ENCODE results near the gene ZNF93. TPM values are rescaled to one million over a fixed set of nuclear protein-coding genes. Genes with fewer than 3 reads are reported as not detected.
"Not testable (repeated sequence)": the region's sequence is repeated elsewhere in the genome, so short reads cannot be mapped to it uniquely, and the experiment has no call there.

The ZNF93 gene
- total RNA-seq, 1 experiment from 2014 or later: 0.05 TPM

DNA sequence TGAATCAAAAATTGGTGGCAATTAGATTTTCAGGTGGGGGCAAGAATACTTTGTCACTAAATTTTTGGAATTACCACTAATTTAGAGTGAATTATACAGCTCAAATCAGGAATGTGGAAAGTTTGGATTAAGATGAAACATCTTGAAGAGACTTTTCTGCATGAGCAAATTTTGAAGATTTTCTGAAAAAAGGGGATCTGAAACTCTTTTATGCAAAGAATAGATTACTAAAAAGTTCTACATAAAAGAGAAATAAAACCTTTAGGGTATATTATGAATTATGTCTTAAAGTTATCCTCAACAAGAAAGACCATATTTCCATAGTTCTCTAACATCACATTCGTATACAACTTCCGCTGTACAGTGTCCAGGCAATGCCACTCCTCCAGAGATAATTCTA lies 36.7 kb downstream of the ZNF93 start:
- DNase-seq (ENCODE audit: low read depth): no peak

DNA sequence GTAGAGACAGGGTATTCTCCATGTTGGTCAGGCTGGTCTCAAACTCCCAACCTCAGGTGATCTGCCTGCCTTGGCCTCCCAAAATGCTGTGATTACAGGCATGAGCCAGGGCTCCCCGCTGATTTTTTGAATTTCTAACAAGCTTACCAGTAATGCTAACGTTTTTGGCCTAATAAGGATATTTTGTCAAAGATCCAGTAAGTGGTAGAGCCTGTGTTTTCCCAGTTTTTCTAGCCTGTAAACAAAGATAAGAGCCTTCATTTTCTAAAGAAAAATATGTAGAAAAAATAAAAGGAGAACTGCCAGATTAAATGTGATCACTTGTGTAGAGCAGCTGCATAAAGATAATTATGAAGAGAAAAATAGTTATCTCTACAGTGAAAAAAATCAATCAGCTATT lies 37.7 kb downstream of the ZNF93 start:
- no peak for DNase-seq (ENCODE audit: low read depth)

DNA sequence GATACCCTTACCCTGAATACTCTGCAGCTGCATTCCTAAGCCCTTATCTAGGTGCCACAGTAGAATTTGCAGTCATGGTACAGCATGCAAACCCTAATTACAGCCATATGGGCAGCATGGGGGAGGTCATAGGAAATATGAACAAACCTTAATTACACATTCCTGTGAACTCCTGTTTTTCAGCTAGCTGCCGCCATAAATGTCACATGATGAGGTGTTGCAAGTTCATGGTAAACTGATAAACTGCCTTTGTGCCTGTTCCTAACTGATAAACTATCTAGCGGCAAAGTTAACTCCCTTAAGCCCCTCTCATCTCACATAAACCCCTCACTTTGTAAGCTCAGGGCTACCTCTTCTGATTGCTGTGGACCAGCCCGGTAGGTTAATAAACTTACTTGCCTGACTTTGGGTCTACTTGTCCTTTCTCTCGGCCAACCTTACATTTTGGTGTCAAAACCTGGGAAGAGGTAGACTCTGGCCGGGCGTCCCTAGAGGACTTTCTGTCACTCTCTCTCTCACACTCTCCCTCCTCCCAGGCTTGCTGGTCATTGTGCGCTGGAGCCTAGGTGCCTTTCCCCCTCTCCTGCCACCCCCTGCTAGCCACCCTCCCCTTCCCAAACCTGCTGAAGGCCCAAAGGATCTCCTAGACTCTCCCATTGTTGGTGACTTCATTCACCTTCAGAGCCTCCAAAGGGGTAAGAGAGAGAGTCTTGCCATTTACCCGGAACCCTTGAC lies 43.3 kb downstream of the ZNF93 start:
- DNase-seq (ENCODE audit: low read depth): no peak

DNA sequence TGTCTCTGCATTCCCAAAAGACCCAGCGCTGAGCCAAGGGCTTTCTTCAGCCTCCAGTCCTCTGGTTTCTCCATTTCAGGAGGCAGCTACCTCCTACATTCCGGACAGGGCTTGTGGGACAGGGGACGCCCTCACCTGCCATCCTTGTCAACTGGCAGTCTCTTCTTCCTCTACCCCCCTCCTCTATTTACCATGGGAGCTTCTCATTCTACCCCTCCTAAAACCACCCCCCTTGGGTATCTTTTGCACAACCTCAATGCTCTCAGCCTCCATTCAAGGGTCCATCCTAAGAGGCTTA lies 43.8 kb downstream of the ZNF93 start:
- DNase-seq (ENCODE audit: low read depth): no peak

DNA sequence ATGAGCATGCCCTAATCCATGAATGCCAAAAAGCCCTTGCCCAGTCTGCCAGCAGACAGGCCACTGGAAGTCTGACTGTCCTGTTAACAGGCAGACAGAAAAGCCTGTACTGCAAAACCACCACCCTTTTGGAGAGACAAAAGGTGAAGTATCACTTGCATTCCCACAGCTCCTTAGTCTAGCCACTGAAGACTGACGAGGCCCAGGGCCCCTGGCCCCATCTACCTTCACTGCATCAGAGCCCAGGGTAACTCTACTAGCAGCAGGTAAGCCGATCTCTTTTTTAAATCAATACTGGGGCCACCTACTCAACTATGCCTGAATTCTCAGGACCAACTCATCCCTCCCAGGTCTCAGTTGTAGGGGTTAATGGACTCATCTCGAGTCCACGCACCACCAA lies 45.5 kb downstream of the ZNF93 start:
- DNase-seq (ENCODE audit: low read depth): no peak

DNA sequence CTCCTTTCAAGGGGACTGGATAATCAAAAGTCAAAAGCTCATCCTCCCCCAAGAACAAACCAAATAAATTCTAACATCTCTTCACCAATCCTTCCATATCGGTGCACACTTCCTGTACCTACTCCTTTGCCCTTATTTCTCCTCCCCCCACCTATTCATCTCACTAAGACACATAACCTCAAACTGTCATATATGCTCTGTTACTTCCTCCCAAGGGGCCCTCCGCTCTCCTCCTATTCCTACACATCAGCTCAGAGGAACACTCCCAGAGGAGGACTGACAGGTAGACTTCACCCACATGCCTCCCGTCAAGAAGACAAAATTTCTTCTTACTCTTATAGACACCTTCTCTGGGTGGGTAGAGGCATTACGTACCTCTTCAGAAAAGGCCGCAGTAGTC lies 48.1 kb downstream of the ZNF93 start:
- no peak for DNase-seq (ENCODE audit: low read depth)

DNA sequence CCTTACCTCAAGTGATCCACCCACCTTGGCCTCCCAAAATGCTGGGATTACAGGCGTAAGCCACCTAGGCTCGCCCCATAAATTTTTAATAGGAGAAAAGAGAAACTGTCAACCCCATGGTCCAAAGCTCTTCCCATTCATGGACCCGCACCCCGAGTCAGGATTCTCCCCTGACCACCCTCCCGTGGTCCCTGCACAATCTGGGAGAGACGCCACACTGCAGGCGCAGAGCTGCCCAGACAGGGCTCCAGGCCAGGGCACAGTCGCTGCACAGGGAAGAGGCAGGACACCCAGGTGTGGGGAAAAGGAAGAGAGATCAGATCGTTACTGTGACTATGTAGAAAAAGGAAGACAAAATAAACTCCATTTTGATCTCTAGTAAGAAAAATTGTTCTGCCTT lies 54.5 kb downstream of the ZNF93 start:
- DNase-seq (ENCODE audit: low read depth): no peak

DNA sequence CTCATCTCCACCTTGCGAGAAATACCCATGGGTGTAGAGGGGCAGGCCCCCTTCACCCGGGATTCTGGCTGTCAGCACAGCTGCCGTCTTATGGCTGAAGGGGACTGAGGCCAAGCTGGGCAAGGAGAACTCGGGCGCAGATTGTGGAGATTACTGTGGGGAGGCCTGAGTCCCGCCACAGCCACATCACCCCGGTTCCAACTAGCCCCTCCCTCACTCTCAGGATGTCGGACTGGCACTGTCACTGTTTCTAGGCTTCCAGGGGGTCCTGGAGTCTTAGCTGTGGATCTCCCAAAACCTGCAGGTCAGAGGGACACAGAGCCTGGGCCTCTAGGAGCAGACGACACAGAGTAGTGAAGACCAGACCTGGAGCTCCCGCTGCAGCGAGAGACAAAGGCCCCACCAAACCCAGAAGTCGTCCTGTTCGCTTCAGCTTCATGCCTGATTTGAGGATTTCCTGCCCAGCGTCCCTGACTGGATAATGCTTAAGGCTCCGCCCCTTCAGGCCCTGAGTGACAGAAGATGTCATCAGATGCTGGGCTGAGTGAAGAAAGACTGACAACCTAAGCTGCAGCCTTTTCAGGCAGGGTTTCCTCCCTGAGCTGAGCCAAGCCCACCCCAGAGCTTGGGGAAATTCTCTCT lies 55.8 kb downstream of the ZNF93 start:
- DNase-seq (ENCODE audit: low read depth): no peak

DNA sequence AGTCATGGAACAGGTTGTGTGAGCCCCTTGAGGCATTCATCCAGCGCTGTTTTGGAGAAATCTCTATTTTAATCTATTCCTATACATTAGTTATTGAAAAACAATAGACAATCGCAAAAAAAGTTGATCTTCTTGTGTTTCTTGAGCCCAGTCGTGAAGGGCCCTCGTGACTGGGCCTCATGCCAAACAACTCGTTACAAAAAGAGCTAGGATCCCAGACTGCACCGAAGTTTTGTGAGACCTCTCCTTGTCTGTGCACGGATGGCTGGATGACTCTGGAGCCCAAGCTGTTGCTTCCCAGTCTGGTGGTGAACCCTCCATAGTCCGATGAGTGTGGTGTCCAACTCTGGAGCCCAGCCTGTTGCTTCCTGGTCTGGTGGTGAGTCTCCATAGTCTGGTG lies 57.0 kb downstream of the ZNF93 start:
- DNase-seq (ENCODE audit: low read depth): not testable (repeated sequence)

DNA sequence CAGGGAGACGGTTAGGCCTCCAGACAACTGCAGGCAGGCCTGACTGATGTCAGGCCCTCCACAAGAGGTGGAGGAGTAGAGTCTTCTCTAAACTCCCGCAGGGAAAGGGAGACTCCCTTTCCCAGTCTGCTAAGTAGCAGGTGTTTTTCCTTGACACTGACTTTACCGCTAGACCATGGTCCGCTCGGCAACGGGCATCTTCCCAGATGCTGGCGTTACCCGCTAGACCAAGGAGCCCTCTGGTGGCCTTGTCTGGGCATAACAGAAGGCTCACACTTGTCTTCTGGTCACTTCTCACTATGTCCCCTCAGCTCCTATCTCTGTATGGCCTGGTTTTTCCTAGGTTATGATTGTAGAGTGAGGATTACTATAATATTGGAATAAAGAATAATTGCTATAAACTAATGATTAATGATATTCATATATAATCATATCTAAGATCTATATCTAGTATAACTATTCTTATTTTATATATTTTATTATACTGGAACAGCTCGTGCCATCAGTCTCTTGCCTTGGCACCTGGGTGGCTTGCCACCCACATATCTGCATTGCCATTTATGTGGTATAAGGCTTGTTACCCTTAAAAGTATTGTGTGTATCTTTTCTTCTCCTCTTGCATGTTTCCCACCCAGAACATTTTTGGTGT lies 58.5 kb downstream of the ZNF93 start:
- DNase-seq (ENCODE audit: low read depth): peak; percentile 9

DNA sequence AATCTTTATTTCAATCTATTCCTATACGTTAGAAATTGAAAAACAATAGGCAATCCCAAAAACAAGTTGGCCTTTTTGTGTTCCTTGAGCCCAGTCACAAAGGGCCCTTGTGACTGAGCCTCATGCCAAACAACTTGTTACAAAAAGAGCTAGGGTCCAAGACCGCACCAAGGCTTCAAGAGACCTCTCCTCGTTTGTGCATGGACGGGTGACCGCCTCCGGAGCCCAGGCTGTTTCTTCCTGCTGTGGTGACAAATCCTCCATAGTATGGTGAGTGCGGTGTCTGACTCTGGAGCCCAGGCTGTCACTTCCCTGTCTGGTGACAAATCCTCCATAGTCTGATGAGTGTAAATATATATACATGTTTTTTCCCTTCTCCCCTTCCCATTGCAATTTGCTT lies 63.7 kb downstream of the ZNF93 start:
- no peak for DNase-seq (ENCODE audit: low read depth)

DNA sequence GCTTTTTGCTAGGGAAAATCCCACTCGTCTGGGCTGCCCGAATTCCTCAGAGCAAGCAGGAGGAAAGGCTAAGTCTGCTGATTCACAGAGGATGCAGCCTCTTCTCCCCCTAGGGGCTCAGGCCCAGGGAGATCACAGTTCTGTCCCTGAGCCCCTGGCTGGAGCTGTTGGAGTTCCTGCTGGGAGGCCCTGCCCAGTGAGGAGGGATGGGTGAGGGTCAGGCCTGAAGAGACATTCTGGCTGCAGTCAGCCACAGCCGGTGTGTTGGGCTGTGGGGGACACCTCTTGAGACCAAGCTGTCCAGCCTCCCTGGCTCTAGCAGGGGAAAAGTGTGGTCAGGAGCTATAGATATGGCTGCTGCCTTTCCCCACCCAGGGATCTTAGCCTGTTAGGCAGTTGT lies 65.4 kb downstream of the ZNF93 start:
- not testable (repeated sequence) for DNase-seq (ENCODE audit: low read depth)

DNA sequence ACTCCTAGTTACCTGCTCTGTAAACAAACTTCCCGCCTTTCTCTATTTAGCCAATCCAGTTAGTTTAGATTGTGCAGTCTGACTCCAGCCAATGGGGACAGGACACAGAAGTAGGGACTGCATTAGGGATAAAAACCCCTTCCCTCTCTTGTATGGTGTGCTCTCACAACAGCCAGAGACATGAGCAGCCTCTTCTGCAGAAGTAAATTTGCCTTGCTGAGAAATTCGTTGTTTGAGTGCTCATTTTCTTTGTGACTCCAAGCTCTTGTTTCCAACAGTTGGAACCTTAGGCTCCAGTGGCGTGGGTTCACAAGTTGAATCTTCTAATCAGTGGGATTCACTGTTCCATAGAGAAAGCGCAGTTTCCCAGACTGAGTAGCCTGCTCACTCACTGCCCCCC lies 66.1 kb downstream of the ZNF93 start:
- DNase-seq (ENCODE audit: low read depth): no peak

Other genes starting within 250 kb of the ZNF93 start
- 41.2 and 53.8 TPM in 2 replicates for gene ATP13A1, start 237.3 kb upstream of the ZNF93 start, total RNA-seq (2014; rRNA removed; shearing (Covaris generic))
- gene ZNF101, start 232.1 kb upstream of the ZNF93 start, total RNA-seq (2014; rRNA removed; shearing (Covaris generic)): 9.4 and 11.6 TPM in 2 replicates
- gene ZNF14, start 167.8 kb upstream of the ZNF93 start, total RNA-seq (2014; rRNA removed; shearing (Covaris generic)): 0.74 and 1.8 TPM in 2 replicates
- 1.8 and 2.0 TPM in 2 replicates for gene ZNF506, start 79.2 kb upstream of the ZNF93 start, total RNA-seq (2014; rRNA removed; shearing (Covaris generic))
- gene ZNF253, start 35.1 kb upstream of the ZNF93 start, total RNA-seq (2014; rRNA removed; shearing (Covaris generic)): not detected in 2 replicates
- not detected in 2 replicates for gene ZNF682, start 138.6 kb downstream of the ZNF93 start, total RNA-seq (2014; rRNA removed; shearing (Covaris generic))
- not detected in 2 replicates for gene ZNF90, start 177.1 kb downstream of the ZNF93 start, total RNA-seq (2014; rRNA removed; shearing (Covaris generic))

Measured in HT1080 (cell line).